ENCODE results near the gene KBTBD7.
"Not testable (repeated sequence)": the region's sequence is repeated elsewhere in the genome, so short reads cannot be mapped to it uniquely, and the experiment has no call there.

DNA sequence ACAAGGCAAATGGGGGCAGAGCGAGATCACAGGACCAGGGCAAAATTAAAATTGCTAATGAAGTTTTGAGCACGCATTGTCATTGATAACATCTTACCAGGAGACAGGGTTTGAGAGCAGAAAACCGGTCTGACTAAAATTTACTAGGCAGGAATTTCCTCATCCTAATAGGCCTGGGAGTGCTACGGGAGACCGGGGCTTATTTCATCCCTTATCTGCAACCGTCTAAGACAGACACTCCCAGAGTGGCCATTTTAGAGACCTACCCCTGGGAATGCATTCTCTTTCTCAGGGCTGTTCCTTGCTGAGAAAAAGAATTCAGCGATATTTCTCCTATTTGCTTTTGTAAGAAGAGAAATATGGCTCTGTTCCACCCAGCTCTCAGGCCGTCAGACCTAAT, 18.8 kb downstream of the KBTBD7 start:
- TF ChIP-seq, protein P1, sequence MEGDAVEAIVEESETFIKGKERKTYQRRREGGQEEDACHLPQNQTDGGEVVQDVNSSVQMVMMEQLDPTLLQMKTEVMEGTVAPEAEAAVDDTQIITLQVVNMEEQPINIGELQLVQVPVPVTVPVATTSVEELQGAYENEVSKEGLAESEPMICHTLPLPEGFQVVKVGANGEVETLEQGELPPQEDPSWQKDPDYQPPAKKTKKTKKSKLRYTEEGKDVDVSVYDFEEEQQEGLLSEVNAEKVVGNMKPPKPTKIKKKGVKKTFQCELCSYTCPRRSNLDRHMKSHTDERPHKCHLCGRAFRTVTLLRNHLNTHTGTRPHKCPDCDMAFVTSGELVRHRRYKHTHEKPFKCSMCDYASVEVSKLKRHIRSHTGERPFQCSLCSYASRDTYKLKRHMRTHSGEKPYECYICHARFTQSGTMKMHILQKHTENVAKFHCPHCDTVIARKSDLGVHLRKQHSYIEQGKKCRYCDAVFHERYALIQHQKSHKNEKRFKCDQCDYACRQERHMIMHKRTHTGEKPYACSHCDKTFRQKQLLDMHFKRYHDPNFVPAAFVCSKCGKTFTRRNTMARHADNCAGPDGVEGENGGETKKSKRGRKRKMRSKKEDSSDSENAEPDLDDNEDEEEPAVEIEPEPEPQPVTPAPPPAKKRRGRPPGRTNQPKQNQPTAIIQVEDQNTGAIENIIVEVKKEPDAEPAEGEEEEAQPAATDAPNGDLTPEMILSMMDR (conservative IDR thresholded peaks at IDR 0.05; ENCODE audit: low read depth, low read length) = not testable (repeated sequence)
- TF ChIP-seq EZH2 (IDR thresholded peaks at IDR 0.05; ENCODE audit: borderline replicate concordance, low read depth, low read length, poor library complexity, severe bottlenecking) = not testable (repeated sequence)

Data from A673 (cell line).